Activated CD4-positive, alpha-beta T cell treated with anti-CD3 and anti-CD28 coated beads, Interleukin-2, amount 50 U/mL, for 24 hours (primary cell): ENCODE results near the gene TEX11.

ENCODE experiments used
- DNase-seq, 2 donors: peaks; one replicate each; pipeline ENCODE4 v3.0.0-alpha.2; 2020; ENCODE audit warnings: low read depth in 1 of 2, low spot score in 1 of 2

TEX11 gene

DNA sequence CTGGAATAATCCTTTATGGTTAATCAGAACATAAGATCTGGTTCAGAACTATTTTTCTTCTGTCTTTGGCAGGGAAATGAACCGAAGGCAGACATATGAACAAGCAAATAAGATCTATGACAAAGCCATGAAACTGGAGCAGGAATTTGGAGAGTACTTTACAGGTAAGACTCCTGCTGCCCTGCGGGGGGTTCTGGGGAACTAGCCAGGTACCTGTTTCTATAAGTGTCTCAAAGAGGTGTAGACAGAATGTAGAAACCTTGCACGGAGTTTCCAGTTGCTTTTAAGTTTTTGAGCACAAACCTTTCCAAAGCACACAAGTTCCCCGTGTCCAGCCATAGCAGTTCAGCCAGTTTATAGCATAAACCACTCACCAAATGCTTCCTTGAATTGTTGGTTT is 407.7 kb downstream of the TEX11 start:
- no peak for DNase-seq

DNA sequence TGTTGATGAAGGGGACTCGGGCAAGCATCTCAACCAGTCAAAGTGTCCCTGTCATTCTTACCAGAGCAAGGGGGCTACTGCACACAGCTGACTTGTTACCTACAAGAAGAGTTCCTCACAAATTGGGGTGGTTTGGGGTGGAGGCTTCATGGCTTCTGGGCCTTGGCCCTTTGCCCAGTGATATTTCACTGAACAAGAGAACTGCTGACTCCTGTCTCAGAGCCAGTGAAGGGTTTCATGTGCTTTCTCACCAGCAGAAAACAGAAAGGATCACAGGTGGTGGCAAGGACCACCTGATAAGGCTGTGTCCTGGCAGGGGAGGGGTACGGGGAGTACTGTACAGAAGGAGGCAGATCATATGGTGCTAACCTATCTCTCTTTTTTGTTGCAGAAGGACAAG is 410.4 kb downstream of the TEX11 start:
- DNase-seq: no peak

DNA sequence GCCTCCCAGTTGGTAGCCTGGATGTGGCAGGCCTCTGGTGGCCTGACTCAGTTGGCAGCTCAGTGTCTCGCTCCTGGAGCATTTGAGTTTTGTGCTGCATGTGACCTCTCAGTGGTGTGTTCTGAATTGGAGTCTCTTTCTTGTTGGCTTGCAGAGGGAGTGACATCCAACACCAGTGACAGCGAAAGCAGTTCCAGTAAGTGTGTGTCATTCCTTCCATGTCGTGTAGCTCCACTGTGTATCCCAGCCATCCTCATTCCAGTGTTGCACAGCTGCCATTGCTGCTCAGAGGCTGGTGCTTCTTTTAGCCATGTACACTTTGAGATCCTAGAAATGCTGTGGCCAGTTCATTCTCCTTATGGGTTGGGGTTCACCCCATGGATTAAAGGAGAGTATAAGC is 411.5 kb downstream of the TEX11 start:
- no peak for DNase-seq

DNA sequence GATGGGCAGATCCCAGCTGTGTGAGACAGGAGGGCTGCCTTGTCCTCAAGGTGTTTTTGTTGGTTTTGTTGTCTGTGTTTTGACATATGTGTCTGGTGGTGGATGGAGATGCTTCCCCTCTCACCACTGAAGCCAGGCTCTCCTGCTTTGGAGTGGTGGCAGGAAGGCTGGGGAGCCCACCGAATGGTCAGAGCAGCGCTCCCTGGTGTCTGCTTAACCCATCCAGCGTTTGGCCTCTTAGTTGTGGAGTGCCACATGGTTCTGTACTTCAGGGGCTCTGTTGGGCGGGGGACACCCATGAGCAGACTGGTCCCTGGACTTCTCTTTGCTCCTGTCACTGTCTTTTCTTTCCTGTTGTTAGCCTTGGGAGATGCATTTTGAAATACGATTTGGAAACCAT is 412.0 kb downstream of the TEX11 start:
- no peak for DNase-seq

DNA sequence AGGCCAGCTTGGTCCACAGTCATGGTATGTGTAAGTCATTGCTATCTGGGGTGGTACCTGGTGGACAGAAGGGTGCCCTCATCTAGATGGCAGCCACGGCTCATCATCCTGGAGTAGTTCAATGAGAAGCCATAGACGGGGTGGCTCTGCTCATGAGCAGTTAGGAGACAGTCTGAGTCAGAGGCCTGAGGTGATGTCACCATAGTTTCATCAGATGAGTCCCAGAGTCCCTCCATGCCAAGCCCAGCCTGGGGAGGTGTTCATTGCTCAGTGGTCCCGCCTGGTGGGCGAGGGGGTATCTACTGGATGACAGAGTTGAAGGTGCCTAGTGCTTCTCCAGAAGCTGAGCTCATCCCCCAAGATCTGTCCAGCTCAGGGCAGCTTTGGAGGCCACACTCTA is 414.1 kb downstream of the TEX11 start:
- no peak for DNase-seq

DNA sequence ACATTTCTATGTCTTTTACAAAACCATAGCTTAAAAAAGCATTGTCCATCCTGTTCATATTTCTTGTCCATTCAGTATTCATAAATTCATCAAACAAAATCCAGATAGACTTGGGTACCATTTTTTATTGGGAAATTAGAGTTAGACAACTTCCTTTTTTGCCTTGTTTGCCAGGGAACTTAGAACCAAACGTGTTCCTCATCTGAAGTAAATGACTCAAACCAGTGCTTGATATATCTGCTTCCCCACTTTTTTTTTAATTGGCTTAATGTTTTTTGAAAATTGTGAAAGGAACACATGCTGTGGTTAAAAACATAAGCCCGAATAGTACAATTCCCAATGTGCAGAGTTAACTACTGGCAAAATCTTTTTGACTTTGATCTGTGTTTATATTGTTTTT is 419.7 kb downstream of the TEX11 start:
- DNase-seq: no peak

DNA sequence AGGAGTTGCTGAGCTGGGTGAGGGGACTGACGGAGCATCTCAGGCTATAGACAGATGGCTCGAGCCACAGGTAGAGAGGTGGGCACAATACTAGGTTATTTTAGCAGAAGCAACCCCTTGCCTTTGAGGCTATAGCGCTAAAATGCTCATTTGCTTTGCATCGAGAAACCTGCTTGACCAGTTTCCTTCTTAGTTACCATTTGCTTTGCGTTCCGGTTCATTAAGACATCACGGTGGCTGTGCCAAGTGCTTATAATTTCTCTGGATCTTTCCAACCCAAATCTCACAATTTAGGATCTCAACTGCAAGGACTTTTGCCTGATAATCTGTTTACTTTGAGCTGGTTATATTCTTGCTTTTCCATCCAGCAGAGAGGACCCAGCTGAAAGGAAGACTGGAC is 423.0 kb downstream of the TEX11 start:
- DNase-seq: no peak

DNA sequence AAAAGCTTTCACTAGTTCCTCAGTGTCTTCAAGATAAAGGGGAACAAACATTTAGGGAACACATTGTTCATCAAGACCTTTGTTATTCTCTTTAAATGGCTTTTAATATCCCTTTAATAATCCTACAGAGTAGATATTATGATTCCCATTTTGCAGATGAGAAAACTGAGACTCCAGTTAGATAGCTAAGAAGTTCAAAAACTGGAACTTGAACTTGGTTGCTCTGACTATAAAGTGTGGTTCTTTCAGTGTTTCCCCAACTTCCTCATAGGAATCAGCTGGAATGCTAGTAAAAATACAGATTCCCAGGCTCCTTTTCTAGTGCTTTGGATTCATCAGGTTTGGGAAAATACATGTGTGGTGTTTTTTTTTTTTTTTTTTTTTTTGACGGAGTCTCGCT is 426.2 kb downstream of the TEX11 start:
- no peak for DNase-seq

DNA sequence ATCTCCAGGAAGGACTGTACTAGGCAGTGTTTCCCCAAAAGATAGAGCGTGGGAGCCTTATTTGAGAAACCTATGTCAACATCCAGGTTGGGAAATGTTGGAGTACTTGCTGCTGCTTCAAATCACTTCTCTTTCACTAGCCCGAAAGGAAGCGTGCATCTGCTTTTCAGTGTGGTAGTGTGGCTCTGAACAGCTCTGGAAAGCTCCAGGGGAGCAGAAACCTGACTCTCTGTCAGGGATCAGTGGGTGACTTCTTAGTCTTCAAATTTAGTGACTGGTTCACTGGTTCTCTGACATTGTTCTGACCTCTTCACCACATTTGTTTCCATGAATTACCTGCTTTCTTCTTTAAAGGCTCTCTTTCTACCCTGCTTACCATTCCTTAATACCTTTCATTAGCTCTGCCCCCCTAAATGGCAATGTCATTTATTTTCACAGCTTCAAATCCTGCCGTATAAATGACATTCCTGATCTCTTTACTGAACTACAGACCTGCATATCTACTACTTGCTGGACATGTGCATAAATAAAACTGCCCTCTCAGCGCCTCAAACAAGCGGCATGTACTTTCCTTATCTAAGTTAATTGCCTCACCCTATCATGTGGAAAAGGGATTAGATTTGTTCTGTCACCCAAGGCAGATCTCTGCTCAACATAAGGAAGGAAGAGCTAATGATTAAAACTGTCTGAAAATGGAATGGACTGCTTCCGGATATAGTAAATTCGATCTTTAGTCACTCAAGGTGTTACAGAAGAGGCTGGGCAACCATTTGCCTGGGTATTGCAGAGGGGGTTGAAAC is 426.8 kb downstream of the TEX11 start:
- no peak for DNase-seq

DNA sequence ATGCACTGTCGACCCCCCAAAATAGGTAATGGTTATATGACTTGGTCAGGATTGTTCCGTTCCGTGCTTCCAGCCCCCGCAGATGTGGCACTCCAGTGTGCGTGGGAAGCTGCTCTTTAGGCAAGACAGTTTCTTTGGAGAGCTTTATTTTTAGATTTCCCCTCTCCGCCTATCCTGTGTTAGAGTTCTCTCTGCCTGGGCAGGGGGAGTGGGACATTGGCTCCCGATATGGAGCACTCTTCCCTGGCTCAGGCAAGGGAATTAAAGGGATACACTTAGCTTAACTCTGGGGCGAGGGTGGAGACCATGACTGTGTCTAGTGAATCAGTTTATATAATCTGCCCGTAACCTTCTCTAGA is 427.9 kb downstream of the TEX11 start:
- no peak for DNase-seq

DNA sequence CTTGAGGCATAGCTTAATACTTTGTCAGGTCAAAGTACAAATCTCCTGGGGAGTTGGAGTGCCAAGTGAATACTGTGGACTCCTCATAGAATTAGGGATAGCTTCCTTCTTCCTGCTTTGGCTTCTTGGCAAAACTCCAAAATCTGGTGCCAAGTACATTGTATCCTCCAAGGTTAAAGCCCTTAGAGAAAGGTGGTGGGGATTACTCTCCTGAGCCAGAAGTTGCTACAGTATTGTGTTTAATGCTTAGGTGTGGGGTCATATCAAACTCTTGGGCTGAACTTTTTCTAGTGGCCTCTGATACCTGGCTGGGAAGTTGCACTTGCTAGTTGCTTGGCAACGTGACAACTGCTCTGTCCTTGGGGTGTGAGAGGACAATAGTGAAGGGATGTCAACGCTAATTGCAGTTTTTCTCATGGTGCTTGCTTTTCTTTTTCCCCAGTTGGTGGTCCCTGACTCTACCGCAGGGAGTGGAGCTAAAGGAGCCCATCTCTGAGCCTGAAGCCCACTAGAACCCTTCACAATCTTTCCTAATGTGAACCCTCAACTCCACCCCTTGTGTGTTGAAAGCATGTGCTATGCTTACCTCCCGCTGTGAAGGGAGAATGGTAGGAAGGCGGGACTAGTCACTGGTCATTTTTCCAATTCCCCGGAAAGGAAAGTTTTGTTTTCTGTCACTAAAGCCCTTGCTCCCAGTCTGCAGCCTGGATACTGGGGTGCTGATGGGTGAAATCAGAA is 428.4 kb downstream of the TEX11 start:
- DNase-seq: no peak

DNA sequence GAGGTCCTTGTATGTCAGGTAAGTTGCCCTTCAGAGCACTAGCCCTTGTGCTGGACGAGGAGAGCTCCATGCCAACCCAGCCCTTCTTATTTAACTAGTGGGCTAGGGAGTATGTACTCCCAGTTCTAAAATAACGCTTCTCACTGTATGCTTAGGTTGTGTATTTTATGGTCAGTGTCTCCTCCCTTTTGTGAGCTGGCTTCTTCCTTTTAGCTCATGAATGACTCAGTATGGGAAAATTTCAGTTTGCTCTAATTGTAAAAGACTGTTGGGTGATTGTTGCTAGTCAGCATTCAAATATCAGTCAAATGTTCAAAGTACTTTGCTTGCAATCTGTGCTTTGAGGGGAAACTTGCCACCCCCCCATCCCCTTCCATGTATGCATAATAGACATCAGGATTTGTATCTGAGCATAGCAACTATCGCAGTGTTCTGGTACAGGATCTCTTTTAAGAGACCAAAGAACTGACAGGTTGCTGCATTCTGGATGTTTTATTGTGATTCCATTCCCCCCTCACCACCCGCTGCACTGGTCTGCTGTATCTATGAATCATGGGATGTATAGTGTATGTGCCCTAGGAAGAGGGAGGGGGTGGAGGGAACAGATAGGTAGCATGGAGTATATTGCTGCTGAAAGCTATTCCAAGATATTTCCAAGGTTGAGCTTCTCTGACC is 429.1 kb downstream of the TEX11 start:
- DNase-seq: no peak
